K562 (cell line): Measurements from ENCODE around the gene IGF1R. TPM values are rescaled to one million over a fixed set of nuclear protein-coding genes. Genes with fewer than 3 reads are reported as not detected.

Source experiments
- ATAC-seq: fragments of 200-7000 bp; cut with Tn5 transposase; 3 replicates; pipeline ENCODE4 v1.9.1; 2020; ENCODE audit warnings: moderate library complexity
- BruUV-seq: library from RNA; stranded (reverse); fragments of 400-500 nt; replicated peaks from 2 replicates; lab custom pipeline; 2021; lab: Mats Ljungman, UMichigan
- CTCF ChIA-PET: fragments of 300-600 bp; formaldehyde crosslinking; extraction: SDS; loops from one replicate; lab custom pipeline; 2021; ENCODE audit warnings: low intra/inter-chr PET ratio; lab: Yijun Ruan, JAX
- POLR2A ChIA-PET: fragments of 300-600, 350-650 bp; sonication (Branson Sonifier 250); formaldehyde crosslinking; extraction: SDS; loops from one replicate; lab custom pipeline; 2021; ENCODE audit warnings: antibody characterized with exemption, inconsistent platforms; lab: Yijun Ruan, JAX
- DNase-seq, 4 experiments: peaks; one replicate each; pipeline versions ENCODE4 v3.0.0 to v3.0.0-alpha.2; 2011 to 2018; ENCODE audit warnings: low spot score in 3 of 4, mixed read lengths in 3 of 4; ENCODE audit errors: extremely low read depth in 1 of 4
- FAIRE-seq: peaks from 2 replicates; lab custom pipeline; 2011; peaks lifted over from hg19 to GRCh38; lab: Jason Lieb, UNC
- H2AFZ ChIP-seq: 2 replicates; pipeline ENCODE4 v1.6.0; 2011; ENCODE audit warnings: low read depth, low read length, control low read depth, inconsistent platforms
- H3K27ac ChIP-seq: fragments of 200-600 bp; 3 replicates; pipeline ENCODE4 v1.8.0; 2011; ENCODE audit warnings: low read depth, mild to moderate bottlenecking, control low read depth, inconsistent platforms, low read length, moderate library complexity, mixed read lengths; ENCODE audit errors: extremely low read depth
- H3K27me3 ChIP-seq, 2 experiments: fragments of 300-600 bp in 1 of 2; 2 replicates in 1 of 2; 3 replicates in 1 of 2; pipeline versions ENCODE4 v1.6.0 to v1.8.0; 2011; ENCODE audit warnings: inconsistent platforms in 2 of 2, low read length in 2 of 2, mild to moderate bottlenecking in 1 of 2, mixed read lengths in 1 of 2, moderate library complexity in 1 of 2; ENCODE audit not compliant: control insufficient read depth in 2 of 2, insufficient read depth in 2 of 2
- H3K36me3 ChIP-seq: fragments of 300-600 bp; 3 replicates; pipeline ENCODE4 v1.8.0; 2011; ENCODE audit warnings: mild to moderate bottlenecking, low read length, inconsistent platforms; ENCODE audit not compliant: control insufficient read depth, insufficient read depth
- H3K4me1 ChIP-seq, 2 experiments: fragments of 200-600 bp in 1 of 2; replicated peaks in 1 of 2; 2 replicates in 1 of 2; 3 replicates in 1 of 2; pipeline versions ENCODE4 v1.5.1 to v1.8.0; 2011; ENCODE audit warnings: inconsistent platforms in 2 of 2, low read length in 2 of 2, mild to moderate bottlenecking in 1 of 2, mixed read lengths in 1 of 2, moderate library complexity in 1 of 2; ENCODE audit not compliant: control insufficient read depth in 2 of 2, insufficient read depth in 2 of 2
- H3K4me2 ChIP-seq: 2 replicates; pipeline ENCODE4 v1.6.1; 2011; ENCODE audit warnings: low read length, control low read depth, inconsistent platforms, mixed read lengths; ENCODE audit not compliant: insufficient read depth
- H3K4me3 ChIP-seq: fragments of 200-600 bp; sonication (generic), shearing (Covaris generic); 2 replicates; pipeline ENCODE4 v1.5.1; 2016; ENCODE audit warnings: control low read depth, inconsistent platforms
- H3K79me2 ChIP-seq: fragments of 200-600 bp; 3 replicates; pipeline ENCODE4 v1.8.0; 2011; ENCODE audit warnings: low read length, inconsistent platforms; ENCODE audit not compliant: control insufficient read depth, insufficient read depth
- H3K9ac ChIP-seq, 2 experiments: 2 replicates each; pipeline versions ENCODE4 v1.6.0 to v1.6.1; 2011; ENCODE audit warnings: low read depth in 2 of 2, low read length in 2 of 2, control low read depth in 1 of 2, inconsistent platforms in 1 of 2, mild to moderate bottlenecking in 1 of 2, mixed read lengths in 1 of 2; ENCODE audit not compliant: insufficient read depth in 1 of 2
- H3K9me1 ChIP-seq: one replicate; pipeline ENCODE4 v1.6.0; 2011; ENCODE audit warnings: inconsistent platforms, mild to moderate bottlenecking, low read length, moderate library complexity; ENCODE audit not compliant: control insufficient read depth, insufficient read depth
- H3K9me3 ChIP-seq: replicated peaks from 2 replicates; pipeline ENCODE4 v1.5.1; 2011; ENCODE audit warnings: low read depth, low read length, inconsistent platforms; ENCODE audit not compliant: control insufficient read depth, insufficient read depth
- H4K20me1 ChIP-seq: replicated peaks from 2 replicates; pipeline ENCODE4 v1.6.1; 2011; ENCODE audit warnings: low read length, inconsistent platforms, mixed read lengths; ENCODE audit not compliant: control insufficient read depth, insufficient read depth
- BCOR ChIP-seq: fragments of 450-650 bp; IDR thresholded peaks from 2 replicates; pipeline ENCODE4 v1.6.1; 2016
- DNMT1 ChIP-seq: fragments of 450-650 bp; IDR thresholded peaks from 2 replicates; pipeline ENCODE4 v1.6.1; 2016; ENCODE audit warnings: antibody characterized with exemption, mild to moderate bottlenecking
- FOXJ3 ChIP-seq: sonication (generic); formaldehyde crosslinking; IDR thresholded peaks from 2 replicates; pipeline ENCODE4 v1.4.0; 2020; ENCODE audit warnings: mild to moderate bottlenecking, missing genetic modification reagents
- HIVEP1 ChIP-seq: fragments of 250-450 bp; sonication (Bioruptor Pico); IDR thresholded peaks from 2 replicates; pipeline ENCODE4 v1.4.0; 2020; ENCODE audit warnings: mild to moderate bottlenecking
- MAFF ChIP-seq: IDR thresholded peaks from 2 replicates; pipeline ENCODE4 v1.6.1; 2012; ENCODE audit warnings: low read length, improper control_type of control experiment
- MAFK ChIP-seq: IDR thresholded peaks from 2 replicates; pipeline ENCODE4 v1.6.1; 2011; ENCODE audit warnings: low read length, improper control_type of control experiment
- NCOA2 ChIP-seq, 2 experiments: fragments of 450-650 bp; IDR thresholded peaks; 2 replicates each; pipeline ENCODE4 v1.6.1; 2018; ENCODE audit warnings: mild to moderate bottlenecking in 2 of 2, moderate library complexity in 1 of 2; ENCODE audit not compliant: partially characterized antibody in 2 of 2
- RUNX1 ChIP-seq: sonication (generic); IDR thresholded peaks from 2 replicates; pipeline ENCODE4 v1.6.1; 2016; ENCODE audit warnings: antibody characterized with exemption, low read depth
- ZBTB49 ChIP-seq: sonication (generic); formaldehyde crosslinking; IDR thresholded peaks from 2 replicates; pipeline ENCODE4 v1.8.0; 2022; ENCODE audit warnings: missing genetic modification reagents, mild to moderate bottlenecking, borderline replicate concordance
- ZC3H11A ChIP-seq: IDR thresholded peaks from 2 replicates; pipeline ENCODE4 v1.6.1; 2012; ENCODE audit warnings: low read depth, low read length, improper control_type of control experiment
- ZFPM2 ChIP-seq: fragments of 250-450 bp; sonication (Bioruptor Pico); IDR thresholded peaks from 2 replicates; pipeline ENCODE4 v1.5.1; 2022; ENCODE audit warnings: mild to moderate bottlenecking
- ZNF143 ChIP-seq: sonication (generic); formaldehyde crosslinking; IDR thresholded peaks from 2 replicates; pipeline ENCODE4 v1.9.0; 2022; ENCODE audit warnings: mild to moderate bottlenecking, missing genetic modification reagents
- ZNF165 ChIP-seq: fragments of 250-450 bp; sonication (Bioruptor Pico); IDR thresholded peaks from 2 replicates; pipeline ENCODE4 v1.4.0; 2020; ENCODE audit warnings: borderline replicate concordance
- ZNF785 ChIP-seq: fragments of 250-450 bp; sonication (Bioruptor Pico); IDR thresholded peaks from 2 replicates; pipeline ENCODE4 v1.4.0; 2020; ENCODE audit warnings: mild to moderate bottlenecking
- WGBS: fragments of 100-300 bp; shearing (Covaris generic); methylation state at CpG from one replicate; pipeline ENCODE4 v1.1.6; 2016; ENCODE audit warnings: low coverage, mixed read lengths; ENCODE audit not compliant: insufficient coverage; ENCODE audit errors: missing lambda C conversion rate; 5-methylcytosine and 5-hydroxymethylcytosine counted together
- in situ Hi-C: fragments of 300-500 bp; cut with MboI; formaldehyde crosslinking; loops from 4 replicates; pipeline ENCODE4 v1.15.0; 2018; ENCODE audit warnings: inconsistent platforms, mixed read lengths
- intact Hi-C: fragments of 100-400 bp; cut with micrococcal nuclease; formaldehyde crosslinking; loops from 2 replicates; pipeline ENCODE4 v1.14.2; 2022
- polyA plus RNA-seq, 8 experiments: library from polyadenylated mRNA; depleted of rRNA in 4 of 8; stranded (reverse) in 5 of 8; unstranded in 3 of 8; fragments of >200 nt; fragmentation: Nextera tagmentation in 2 of 8; fragmentation: Illumina TruSeq in 1 of 8; extraction: Ambion mirVana in 2 of 8; extraction: Trizol in 1 of 8; gene quantifications; 2 replicates each; pipeline versions ENCODE4 v1.2.1 to v1.2.3, GENCODE V29; 2011 to 2014; ENCODE audit warnings: inconsistent platforms in 1 of 8, missing spikeins in 1 of 8
- total RNA-seq, 7 experiments: library from RNA; depleted of rRNA in 6 of 7; stranded (reverse); fragments of >200 nt in 6 of 7; fragmentation: Illumina TruSeq in 2 of 7; extraction: Trizol in 2 of 7; gene quantifications; 2 replicates each; pipeline versions ENCODE4 v1.2.1 to v1.2.3, GENCODE V29; 2011 to 2021; ENCODE audit warnings: low replicate concordance in 1 of 7
- TF ChIP-seq, protein P1 (sequence below): IDR thresholded peaks from 2 replicates; pipeline ENCODE4 v1.6.1; 2012; ENCODE audit warnings: low read depth, low read length, improper control_type of control experiment, borderline replicate concordance

The IGF1R gene
- total and polyA plus RNA-seq, 9 of the 15 experiments (the other 6 are each of a cell fraction or from before 2014, with no cell fraction given): 0.35 to 8.0 (median 1.6) TPM

GRCh38 chr15:98933406-98933805 is 285.1 kb downstream of the IGF1R start:
- Histone ChIP-seq H3K4me1 (no peaks in the 10 kb centered on the region), H2AFZ (no peak overlapping the region), H3K27ac (no peak overlapping the region), H3K9ac (no peak overlapping the region), H4K20me1 (no peaks in the 10 kb centered on the region; the same call in 1 of the 2 replicates), H3K79me2 (no peaks in the 10 kb centered on the region), H3K27me3 (peaks cover 13 to 36% of the 10 kb centered on the region in 2 experiments), H3K36me3 (no peaks in the 10 kb centered on the region), H3K4me2 (no peak overlapping the region), H3K9me1 (no peaks in the 10 kb centered on the region), H3K4me3 (no peak overlapping the region), H3K9me3 (no peaks in the 10 kb centered on the region)
- DNase-seq (no peak), ATAC-seq (no peak), FAIRE-seq (no peak)
- ChIA-PET POLR2A (no interaction called here), CTCF (no interaction called here)
- in situ Hi-C loops: no loop called here
- intact Hi-C loops: no loop called here
- BruUV-seq: no TSS peak
- TF ChIP-seq ZNF165 (no peak), FOXJ3 (CRISPR knock-in tag) (no peak), MAFF (no peak), ZBTB49 (no peak), ZNF785 (CRISPR knock-in tag) (no peak), DNMT1 (no peak), RUNX1 (no peak), ZC3H11A (no peak), HIVEP1 (CRISPR knock-in tag) (no peak), BCOR (no peak), NCOA2 (IDR thresholded peaks at IDR 0.05; ENCODE audit: partially characterized antibody in 2 of 2) (no peak), ZNF143 (no peak), MAFK (no peak), ZFPM2 (CRISPR knock-in tag) (no peak)
- TF ChIP-seq, protein P1, sequence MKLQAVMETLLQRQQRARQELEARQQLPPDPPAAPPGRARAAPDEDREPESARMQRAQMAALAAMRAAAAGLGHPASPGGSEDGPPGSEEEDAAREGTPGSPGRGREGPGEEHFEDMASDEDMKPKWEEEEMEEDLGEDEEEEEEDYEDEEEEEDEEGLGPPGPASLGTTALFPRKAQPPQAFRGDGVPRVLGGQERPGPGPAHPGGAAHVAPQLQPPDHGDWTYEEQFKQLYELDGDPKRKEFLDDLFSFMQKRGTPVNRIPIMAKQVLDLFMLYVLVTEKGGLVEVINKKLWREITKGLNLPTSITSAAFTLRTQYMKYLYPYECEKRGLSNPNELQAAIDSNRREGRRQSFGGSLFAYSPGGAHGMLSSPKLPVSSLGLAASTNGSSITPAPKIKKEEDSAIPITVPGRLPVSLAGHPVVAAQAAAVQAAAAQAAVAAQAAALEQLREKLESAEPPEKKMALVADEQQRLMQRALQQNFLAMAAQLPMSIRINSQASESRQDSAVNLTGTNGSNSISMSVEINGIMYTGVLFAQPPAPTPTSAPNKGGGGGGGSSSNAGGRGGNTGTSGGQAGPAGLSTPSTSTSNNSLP: no peak
- 32% methylated on average over 9 of the region's 9 CpGs for WGBS
